ENCODE results near the gene TBX15. TPM values are rescaled to one million over a fixed set of nuclear protein-coding genes. Genes with fewer than 3 reads are reported as not detected.

The TBX15 gene
- total and polyA plus RNA-seq, 9 of the 15 experiments (the other 6 are each of a cell fraction or from before 2014, with no cell fraction given), result 0.03 to 3.4 (median 2.3) TPM

- no peak for TF ChIP-seq ZNF347 (CRISPR knock-in tag; IDR thresholded peaks at IDR 0.05; ENCODE audit: low read depth)
- TF ChIP-seq ESRRB (CRISPR knock-in tag; IDR thresholded peaks at IDR 0.05; ENCODE audit: borderline replicate concordance), result no peak
- TF ChIP-seq MED1 (CRISPR knock-in tag; IDR thresholded peaks at IDR 0.05; ENCODE audit: borderline replicate concordance), result no peak
- no peak for TF ChIP-seq RBM15 (IDR thresholded peaks at IDR 0.05; ENCODE audit: insufficient read depth, low read length)
- peak; percentile 74; the same call in 1 of the 2 replicates for TF ChIP-seq KLF13 (tag; IDR thresholded peaks at IDR 0.05; ENCODE audit: borderline replicate concordance, low read depth)
- TF ChIP-seq OTX1 (CRISPR knock-in tag; IDR thresholded peaks at IDR 0.05), result peak; percentile 75
- TF ChIP-seq SPI1 (IDR thresholded peaks at IDR 0.05; ENCODE audit: borderline replicate concordance, low read depth, low read length), result no peak
- TF ChIP-seq, protein P1, sequence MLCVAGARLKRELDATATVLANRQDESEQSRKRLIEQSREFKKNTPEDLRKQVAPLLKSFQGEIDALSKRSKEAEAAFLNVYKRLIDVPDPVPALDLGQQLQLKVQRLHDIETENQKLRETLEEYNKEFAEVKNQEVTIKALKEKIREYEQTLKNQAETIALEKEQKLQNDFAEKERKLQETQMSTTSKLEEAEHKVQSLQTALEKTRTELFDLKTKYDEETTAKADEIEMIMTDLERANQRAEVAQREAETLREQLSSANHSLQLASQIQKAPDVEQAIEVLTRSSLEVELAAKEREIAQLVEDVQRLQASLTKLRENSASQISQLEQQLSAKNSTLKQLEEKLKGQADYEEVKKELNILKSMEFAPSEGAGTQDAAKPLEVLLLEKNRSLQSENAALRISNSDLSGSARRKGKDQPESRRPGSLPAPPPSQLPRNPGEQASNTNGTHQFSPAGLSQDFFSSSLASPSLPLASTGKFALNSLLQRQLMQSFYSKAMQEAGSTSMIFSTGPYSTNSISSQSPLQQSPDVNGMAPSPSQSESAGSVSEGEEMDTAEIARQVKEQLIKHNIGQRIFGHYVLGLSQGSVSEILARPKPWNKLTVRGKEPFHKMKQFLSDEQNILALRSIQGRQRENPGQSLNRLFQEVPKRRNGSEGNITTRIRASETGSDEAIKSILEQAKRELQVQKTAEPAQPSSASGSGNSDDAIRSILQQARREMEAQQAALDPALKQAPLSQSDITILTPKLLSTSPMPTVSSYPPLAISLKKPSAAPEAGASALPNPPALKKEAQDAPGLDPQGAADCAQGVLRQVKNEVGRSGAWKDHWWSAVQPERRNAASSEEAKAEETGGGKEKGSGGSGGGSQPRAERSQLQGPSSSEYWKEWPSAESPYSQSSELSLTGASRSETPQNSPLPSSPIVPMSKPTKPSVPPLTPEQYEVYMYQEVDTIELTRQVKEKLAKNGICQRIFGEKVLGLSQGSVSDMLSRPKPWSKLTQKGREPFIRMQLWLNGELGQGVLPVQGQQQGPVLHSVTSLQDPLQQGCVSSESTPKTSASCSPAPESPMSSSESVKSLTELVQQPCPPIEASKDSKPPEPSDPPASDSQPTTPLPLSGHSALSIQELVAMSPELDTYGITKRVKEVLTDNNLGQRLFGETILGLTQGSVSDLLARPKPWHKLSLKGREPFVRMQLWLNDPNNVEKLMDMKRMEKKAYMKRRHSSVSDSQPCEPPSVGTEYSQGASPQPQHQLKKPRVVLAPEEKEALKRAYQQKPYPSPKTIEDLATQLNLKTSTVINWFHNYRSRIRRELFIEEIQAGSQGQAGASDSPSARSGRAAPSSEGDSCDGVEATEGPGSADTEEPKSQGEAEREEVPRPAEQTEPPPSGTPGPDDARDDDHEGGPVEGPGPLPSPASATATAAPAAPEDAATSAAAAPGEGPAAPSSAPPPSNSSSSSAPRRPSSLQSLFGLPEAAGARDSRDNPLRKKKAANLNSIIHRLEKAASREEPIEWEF (CRISPR knock-in tag; IDR thresholded peaks at IDR 0.05), result no peak
- TF ChIP-seq CREM (IDR thresholded peaks at IDR 0.05; ENCODE audit: low read depth), result peak; percentile 9; the same call in 1 of the 2 replicates
- TF ChIP-seq WHSC1 (IDR thresholded peaks at IDR 0.05; ENCODE audit: low read length), result no peak
- TF ChIP-seq, protein P2, sequence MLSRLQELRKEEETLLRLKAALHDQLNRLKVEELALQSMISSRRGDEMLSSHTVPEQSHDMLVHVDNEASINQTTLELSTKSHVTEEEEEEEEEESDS (CRISPR knock-in tag; IDR thresholded peaks at IDR 0.05), result no peak
- TF ChIP-seq IFI16 (CRISPR knock-in tag; IDR thresholded peaks at IDR 0.05), result no peak
- TF ChIP-seq KDM2B (CRISPR knock-in tag; IDR thresholded peaks at IDR 0.05), result no peak
- no peak for TF ChIP-seq ZNF224 (CRISPR knock-in tag; IDR thresholded peaks at IDR 0.05)
- TF ChIP-seq ERF (CRISPR knock-in tag; IDR thresholded peaks at IDR 0.05), result no peak
- TF ChIP-seq, protein P3, sequence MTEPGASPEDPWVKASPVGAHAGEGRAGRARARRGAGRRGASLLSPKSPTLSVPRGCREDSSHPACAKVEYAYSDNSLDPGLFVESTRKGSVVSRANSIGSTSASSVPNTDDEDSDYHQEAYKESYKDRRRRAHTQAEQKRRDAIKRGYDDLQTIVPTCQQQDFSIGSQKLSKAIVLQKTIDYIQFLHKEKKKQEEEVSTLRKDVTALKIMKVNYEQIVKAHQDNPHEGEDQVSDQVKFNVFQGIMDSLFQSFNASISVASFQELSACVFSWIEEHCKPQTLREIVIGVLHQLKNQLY (CRISPR knock-in tag; conservative IDR thresholded peaks at IDR 0.05), result no peak
- TF ChIP-seq ZNF197 (CRISPR knock-in tag; IDR thresholded peaks at IDR 0.05; ENCODE audit: low read depth), result peak; percentile 85
- peak; percentile 68; the same call in 1 of the 2 replicates for TF ChIP-seq ZNF165 (CRISPR knock-in tag; IDR thresholded peaks at IDR 0.05; ENCODE audit: borderline replicate concordance)
- 0 out of 2 replicates have a peak, but pooled peaks have one; percentile 15 for TF ChIP-seq ZNF75A (CRISPR knock-in tag; IDR thresholded peaks at IDR 0.05)
Measured at GRCh38 chr1:118963456-118964430, 24.4 kb downstream of the TBX15 start (continued).
